GM03348 (cell line): ENCODE measurements around the gene RGL2.
A peak's percentile ranks its signal among the peaks of the same experiment; 100 is the strongest.
"Not testable (repeated sequence)": the region's sequence is repeated elsewhere in the genome, so short reads cannot be mapped to it uniquely, and the experiment has no call there.

Source experiments
- DNase-seq: peaks from one replicate; pipeline ENCODE4 v3.0.0; 2012; ENCODE audit warnings: low spot score

Gene RGL2

DNA sequence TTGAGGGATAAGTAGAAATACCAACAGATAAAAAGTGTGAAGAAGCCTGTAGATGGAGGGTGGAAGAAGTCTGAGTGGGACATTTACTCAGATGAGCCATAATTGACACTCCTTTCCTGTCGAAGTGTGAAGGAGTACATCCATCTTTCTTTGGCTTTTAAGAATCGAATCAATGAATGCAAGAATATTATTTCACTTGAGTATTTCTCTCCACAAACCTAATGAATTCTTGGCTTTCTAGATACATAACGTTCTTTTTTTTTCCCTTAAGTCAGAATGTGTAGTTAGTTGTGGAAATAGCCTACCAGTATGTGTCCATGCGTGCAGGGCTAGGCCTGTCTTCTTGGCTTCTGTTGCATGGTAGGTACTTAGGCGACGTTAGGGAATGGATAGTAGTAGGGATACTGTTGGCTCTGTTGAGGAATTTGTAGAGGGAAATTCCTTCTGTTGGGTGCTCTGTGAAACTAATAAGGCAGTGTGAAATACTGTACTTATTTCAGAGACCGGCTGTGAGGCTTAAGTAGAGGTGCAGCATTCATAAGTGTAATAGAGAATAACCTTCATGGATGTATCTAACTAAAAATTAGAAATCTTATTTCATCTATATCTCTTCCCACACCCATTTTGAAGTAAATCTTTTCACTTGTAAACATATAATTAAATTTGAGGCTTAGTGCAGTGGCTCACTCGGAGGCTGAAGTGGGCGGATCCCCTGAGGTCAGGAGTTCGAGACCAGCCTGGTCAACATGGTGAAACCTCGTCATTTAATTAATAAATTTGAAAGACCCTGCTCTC, 25.4 kb downstream of the RGL2 start:
- no peak for DNase-seq

DNA sequence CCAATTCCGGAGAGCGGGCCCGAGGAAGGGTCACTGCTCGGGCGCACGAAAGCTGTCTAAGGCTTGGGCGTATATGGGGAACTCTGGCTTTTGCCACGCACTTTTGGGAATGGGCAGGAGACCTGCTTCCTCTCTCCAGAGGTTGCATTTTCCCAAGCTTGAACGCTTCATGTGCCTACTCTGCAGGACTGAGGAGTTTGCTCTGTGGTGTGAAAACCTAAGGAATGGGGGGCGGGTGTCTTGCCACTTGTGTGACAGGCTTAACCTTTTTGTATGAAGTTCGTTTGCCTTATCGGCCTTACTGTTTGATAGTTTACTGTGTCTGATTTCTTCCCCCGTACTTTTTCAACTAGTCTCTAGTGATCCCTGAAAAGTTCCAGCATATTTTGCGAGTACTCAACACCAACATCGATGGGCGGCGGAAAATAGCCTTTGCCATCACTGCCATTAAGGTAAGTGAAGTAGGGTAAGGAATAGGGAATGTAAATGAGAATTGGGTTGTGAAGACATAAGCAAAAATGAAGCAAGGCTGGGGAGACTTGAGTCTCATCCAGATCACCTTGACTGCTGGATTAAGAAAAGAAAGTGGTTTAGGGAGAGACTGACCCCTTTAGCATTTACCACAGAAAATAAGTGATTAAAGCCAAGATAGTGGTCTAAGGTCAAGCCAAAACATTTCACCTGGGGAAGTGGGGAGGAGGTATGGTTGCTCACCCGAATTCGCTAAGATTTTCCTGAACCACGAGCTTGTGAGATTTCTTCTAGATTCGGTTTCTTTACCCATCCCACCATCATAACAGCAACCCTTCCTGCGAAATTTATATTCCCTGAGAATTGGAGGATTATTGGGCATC, 26.2 kb downstream of the RGL2 start:
- no peak for DNase-seq

DNA sequence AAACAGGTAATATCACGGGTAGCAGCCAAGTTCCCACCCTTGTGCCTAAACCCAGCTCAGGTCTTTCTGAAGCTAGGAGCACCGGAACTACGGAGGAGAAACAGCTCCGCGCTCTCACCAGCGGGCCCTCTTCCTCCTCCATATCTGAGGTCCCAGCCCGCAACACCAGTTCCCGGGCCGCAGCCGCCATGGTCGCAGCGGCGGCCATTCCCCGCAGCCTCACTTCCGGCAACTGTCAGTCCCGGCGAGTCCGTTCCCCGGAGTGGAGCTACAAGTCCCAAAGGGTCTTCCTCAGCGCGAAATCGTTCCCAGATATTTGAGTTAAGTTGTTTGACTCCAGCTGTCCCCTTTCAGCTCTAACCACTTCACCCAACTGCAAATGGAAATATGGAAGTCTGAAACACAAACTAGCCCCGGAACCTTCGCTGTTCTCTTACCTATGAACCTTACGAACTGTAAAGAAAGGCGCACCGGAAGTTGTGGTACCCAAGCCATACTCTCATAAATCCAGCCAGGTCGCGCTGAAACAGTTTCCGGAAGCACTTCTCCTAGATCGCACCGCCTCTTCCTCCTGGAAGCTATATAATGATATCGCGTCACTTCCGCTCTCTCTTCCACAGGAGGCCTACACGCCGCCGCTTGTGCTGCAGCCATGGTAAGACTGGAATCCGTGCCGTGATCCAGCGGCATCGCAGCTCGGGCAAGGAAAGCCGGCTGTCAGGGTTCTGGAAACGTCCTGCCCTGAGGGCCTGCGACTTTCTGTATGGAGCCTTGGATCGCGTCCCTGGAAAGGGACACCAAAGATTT, 27.1 kb downstream of the RGL2 start, which contains the start of the genes RPS18 and VPS52:
TSS of gene RPS18 (plus strand) at position 608 of the 807 bp plus-strand sequence. CDS start at position 653, 45 bp downstream.
TSS of gene VPS52 (minus strand) at position 409 of the 807 bp plus-strand sequence. CDS start at position 208, 201 bp downstream.
- peak; percentile 94 for DNase-seq

DNA sequence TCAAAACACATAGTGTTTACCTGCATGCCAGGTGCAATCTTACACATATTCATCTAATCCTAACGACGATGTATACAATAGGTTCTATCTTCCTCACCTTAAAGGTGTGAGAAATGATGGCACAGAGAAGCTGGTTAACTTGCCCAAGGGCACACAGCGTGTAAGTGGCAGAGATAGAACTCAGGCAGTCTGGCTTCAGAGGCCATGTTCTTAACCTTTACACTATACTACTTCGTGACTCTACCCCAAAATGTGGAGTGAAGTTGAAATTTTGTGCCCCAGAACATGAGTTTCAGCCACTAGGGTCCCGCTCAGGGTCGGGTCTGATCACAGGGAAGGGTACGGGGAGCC, 27.6 kb downstream of the RGL2 start:
- no peak for DNase-seq

DNA sequence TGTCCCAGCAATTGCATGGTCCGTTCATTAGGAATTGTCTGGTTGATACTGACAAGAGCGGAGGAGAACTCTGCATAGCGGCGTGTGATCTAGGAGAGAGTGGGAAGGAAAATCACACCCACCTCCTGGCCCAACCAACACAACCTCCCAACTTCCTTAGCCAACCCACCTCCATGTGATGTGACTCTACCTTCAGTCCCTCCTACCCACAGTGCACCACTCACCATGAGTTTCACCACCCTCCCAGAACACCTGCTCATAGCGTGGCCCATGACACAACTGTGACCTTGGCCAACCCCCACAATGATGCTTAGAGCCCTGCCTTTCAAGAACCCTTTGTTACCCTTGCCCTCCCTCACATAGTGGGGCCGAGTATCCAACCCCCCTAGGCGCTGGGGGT, 34.7 kb downstream of the RGL2 start:
- DNase-seq: no peak

DNA sequence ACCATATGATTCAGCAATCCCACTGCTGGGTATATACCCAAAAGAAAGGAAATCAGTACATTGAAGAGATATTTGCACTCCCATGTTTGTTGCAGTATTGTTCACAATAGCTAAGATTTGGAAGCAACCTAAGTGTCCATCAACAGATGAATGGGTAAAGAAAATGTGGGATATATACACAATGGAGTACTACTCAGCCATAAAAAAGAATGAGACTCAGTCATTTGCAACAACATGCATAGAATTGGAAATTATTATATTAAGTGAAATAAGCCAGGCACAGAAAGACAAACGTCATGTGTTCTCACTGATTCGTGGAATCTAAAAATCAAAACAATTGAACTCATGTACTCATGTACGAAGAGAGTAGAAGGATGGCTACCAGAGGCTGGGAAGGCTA, 36.3 kb downstream of the RGL2 start:
- DNase-seq: not testable (repeated sequence)

DNA sequence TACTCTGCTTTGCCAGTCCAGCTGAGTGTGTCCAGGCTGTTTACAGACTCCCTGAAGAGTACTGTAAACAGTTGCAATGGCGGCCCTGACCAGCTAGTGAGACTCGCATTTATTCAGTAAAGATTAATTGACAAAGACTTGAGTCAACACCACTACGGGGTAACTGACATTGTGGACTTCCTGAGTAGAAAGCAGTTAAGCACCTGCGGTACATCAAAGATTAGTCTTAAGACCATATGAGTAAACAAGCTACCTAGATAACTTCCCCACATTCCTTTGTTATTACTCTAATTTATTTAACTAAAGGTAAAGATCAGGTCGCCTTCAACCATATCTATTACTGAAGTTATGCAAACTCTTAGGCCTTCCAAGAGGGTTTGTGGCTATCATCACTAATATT, 39.7 kb downstream of the RGL2 start:
- DNase-seq: no peak

DNA sequence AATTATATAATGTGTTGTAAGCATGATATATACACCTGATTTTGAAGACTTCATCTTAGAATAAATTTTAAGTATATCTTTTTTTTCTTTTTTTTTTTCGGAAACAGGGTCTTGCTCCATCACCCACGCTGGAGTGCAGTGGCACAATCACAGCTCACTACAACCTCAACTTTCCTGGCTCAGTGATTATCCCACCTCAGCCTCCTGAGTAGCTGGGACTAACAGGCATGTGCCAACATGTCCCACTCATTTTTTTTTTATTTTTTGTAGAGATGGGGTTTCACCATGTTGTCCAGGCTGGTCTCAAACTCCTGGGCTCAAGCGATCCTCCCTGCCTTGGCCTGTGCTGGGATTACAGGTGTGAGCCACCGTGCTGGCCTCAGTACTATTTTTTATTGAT, 44.2 kb downstream of the RGL2 start:
- no peak for DNase-seq

DNA sequence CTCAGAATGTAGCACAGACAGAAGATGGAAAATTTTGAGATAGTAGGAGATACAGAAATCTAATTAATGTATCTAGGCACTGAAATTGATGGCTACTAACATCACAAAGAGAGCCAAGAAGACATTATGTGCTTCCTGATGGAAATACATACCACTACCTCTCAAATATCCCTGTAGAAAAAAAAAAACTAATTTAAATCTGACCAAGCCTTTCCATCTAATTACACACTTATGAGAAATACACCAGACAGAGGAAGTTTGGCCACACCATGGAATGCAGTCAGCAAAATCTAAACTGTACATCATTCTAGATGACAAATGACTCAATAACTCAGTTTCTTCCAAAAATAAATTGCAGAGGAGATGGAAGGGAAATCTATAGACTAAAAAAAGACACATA, 46.0 kb downstream of the RGL2 start:
- peak; percentile 37 for DNase-seq

DNA sequence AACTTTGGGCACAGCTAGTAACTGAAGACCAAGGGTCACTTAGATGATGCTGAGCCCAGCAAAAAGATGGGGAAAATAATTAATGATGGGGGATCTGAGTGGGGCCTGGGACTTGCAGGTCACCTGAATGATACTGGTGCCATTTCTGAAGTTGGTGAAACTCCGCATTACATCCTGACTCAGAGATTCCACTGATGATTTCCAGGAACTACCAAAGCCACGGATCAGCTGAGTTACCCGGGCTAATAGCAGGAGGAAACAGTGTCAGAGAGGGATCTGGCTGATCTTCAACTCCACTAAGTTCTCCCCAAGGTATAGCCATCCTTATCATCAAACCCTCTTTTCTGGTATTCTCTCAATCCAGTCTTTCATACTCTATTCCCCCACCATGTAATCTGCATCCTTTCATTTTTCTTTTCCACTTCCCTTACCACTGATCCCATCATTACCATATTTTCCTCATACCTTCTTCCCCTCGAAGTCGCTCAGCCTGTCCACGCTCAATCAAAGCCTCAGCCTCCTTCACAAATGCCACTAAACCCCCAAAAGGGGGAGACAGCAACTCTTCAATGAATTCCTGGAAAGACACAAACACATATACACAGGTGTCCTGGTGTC, 47.2 kb downstream of the RGL2 start:
- no peak for DNase-seq

DNA sequence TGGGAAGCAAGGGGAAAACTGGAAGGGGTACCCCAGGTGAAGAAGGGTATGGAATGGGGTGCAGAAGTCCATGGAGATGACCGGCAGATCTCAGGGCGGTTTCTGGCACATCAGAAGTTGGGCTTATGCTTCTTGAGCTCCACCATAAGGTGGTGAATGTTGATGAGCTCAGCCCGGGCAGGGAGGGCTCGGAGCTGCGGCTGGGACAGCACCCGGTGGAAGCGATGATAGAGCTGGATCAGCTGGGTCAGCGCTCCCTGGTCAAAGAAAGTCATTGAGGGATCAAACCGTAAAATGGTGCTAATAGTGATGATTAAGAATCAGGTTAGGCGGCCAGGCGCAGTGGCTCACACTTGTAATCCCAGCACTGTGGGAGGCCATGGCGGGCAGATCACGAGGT, 48.0 kb downstream of the RGL2 start:
- no peak for DNase-seq

DNA sequence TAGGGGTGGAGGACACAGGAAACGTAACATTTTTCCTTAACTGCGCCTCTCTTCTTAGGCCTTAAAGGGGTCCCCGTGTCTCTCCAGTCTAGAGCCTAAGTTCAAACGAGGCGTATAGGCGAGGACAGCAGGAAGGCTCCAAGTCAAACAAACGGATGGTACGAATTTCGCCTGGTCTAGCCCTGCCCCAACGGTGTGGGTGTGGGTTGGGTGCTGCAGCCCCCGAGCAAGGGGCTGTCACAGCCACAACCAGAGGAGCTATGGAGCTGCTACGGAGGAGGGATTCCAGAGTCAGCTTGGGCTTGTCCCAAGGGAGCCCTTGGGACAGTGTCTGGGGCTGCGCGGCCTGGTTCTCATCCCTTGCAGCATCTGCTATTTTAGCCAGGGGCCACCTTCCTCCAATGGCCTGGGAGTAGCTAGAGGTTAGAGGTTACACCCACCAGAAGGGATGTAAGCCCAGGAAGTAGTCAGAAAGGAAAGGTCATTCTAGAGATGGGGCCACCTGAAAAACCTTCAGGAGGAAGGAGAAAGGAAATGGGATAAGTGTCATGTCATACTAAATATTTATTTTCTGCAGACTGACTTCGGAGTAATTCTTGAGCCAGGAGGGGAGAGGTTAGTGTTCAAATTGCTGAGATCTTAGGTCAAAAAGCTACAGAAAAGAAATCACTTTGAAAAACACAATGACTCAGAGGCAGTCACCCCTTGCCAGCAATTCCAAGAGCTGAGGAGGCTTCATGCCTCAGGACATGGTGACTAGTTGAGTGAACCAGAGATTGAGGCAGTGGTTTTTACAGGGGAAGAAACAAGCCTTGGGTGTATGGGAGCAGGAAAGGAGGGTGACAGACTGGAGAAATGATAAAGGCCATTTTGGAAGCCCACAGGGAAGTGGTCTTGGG, 48.8 kb downstream of the RGL2 start:
- DNase-seq: peak; percentile 54

DNA sequence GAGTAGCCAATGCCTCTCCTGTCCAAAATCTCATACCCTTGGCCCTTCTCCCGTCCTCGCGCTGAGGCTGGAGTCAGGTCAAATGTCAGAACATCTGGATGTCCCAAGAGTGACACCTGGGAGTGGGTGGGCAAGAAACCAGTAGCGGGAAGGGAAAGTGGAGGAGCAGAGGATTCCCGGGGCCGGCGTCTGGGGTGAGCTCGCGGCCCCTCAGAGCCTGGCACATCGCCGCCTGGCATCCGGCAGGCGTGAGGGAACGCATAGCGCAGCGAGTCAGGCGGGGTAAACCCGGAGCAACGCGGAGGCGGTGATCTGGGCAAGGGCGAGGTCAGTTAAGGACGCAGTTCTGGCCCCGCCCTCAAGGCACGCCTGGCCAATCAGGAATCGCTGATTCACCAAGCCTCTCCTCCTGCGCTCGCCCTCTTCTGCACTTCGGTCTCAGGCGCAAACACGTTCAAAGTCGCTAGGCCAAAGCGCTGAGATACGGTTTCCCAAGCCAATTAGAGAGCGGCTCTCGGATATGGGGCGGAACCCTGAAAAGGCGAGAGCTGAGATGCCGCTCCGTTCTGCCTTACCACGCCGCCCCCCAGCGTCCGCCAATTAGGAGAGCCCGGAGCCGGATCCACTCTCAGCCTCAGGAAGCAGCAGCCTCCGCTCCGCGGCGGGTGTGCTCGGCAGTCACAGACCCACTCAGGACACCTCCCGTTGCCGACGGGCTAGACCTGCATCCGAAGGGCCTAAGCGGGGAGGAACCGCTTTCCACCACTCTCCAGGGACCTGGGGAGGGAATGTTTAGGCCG, 49.6 kb downstream of the RGL2 start:
- peak; percentile 95 for DNase-seq

DNA sequence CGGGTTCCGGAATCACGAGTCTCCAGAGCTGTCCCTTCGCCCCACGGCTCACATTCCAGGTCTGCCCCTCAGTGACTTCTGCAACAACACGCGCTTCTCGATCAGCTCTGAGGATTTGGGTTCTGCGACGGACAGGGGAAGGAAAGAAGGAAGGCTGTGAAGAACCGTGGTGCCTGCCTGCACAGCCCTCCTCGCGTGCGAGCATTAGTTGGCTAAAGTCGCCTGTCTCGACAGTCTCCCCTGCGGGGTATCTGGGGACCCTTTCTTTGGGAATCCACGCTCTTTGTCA, 50.2 kb downstream of the RGL2 start:
- DNase-seq: no peak

DNA sequence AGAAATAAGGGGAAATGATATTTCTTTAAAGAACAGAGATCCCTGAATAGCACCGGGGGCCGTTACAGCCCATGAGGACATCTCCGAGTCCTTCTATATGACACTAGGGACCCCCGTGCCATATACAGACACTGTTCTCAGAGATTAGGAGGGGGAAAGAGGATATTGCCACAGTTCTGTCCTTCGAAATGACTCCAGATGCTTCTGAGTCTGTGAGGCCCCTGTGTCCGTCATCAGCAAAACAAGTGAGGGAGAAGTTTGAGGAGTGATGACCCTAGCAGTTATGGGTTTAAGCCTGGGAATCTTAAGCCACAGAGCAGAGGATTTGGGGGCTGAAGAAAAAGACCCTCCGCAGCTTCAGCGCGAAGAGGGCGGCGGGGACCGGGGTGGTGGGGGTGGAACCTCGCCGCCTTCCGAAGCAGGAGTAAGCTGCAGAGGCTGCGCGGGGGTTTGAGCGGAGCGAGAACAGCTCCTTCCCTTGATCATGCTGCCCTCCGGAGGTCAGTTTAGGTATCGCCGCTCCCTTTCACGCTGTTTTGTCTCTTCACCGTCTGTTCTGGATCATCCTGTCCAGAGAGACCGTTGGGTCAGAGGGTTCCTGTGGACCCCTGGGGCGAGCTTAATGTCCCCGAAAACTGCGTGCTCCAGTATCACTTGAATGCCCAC, 50.6 kb downstream of the RGL2 start:
- peak; percentile 87 for DNase-seq

DNA sequence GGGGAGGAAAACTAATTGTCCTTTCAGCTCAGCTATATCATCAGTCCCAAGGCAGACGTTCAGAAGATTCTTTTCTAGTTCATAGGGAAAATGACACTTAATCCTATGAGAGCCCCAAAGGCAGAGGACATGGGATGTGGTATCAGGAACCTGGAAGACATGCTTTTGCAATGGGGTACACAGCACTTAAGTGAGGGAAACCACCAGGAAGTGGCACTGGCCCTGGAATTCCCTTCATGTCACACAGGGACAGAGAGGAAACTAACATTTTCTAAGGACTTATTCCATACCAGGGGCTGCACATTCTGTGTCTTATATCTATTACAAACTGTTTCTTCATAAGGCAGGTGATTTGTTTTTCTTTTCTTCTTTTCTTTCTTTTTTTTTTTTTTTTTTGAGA, 55.3 kb downstream of the RGL2 start:
- DNase-seq: no peak

DNA sequence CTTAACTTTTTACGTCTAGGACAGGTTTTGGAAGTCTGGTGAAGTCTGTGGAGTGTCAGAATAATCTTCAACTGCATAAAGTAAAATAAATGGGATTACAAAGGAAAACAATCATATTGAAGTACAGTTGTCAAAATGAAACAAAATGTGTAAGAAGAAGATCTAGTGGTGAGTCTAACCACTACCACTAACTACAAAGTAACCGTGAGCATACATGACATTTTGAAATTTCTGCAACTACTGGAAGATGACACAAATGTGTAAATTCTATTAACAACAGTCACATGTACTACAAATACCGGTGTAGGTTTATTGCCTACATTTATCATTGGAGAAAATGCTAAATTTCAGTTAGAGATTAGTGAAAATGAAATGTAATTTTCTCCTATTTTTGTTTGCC, 56.8 kb downstream of the RGL2 start:
- DNase-seq: no peak
